Right lobe of liver (tissue), 4 donors: Measurements from ENCODE around the gene OLFML2B.

Source experiments
- CTCF ChIP-seq, 4 donors: fragments of 200-600 bp in 3 of 4; fragments of 450-650 bp in 1 of 4; IDR thresholded peaks; one replicate each; pipeline versions ENCODE4 v1.5.1 to v1.8.0; 2016 to 2022; ENCODE audit warnings: antibody characterized with exemption in 4 of 4, mild to moderate bottlenecking in 2 of 4
- POLR2A ChIP-seq: fragments of 450-650 bp; IDR thresholded peaks from one replicate; pipeline ENCODE4 v1.6.1; 2017; ENCODE audit warnings: antibody characterized with exemption, mild to moderate bottlenecking
- donor health status: DM: no; HTN: no; CAD: no.
- donor health status: DM: no; HTN: no; CAD: no.
- donor health status: DM: no; HTN: yes; CAD: no.

DNA sequence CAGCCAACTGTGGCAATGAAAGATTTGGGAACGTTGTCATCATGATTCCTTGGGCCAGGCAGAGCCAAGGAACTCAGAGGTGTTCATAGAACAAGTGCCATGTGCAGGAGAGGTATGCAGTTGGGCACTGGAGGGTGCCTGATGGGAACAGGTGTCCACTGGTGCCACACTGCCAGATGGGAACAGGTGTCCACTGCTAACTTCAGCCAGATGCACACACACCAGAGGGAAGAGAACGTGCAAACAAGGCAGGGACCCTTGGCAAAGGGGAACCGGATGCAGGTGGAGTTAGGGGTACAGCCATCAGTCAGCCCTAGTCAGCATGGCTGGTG is 13.5 kb downstream of the OLFML2B start:
- no peak for TF ChIP-seq CTCF (IDR thresholded peaks at IDR 0.05)
- TF ChIP-seq POLR2A = no peak
